Measurements from ENCODE around the gene SPC25. TPM values are rescaled to one million over a fixed set of nuclear protein-coding genes. Genes with fewer than 3 reads are reported as not detected.

The SPC25 gene
- total RNA-seq, 1 experiment from 2014 or later, result 64.3 TPM

GRCh38 chr2:168894101-168894500, 3.9 kb upstream of the SPC25 start:
- no TSS peak for BruUV-seq (replicated peaks)
- Histone ChIP-seq H3K4me1 (ENCODE audit: insufficient read depth, low read length, poor library complexity, severe bottlenecking) (peaks cover 4% of the 10 kb centered on the region), H3K27me3 (replicated peaks; ENCODE audit: insufficient read depth, low read depth, low read length, poor library complexity) (no peaks in the 10 kb centered on the region), H3K36me3 (ENCODE audit: insufficient read depth, low read length, poor library complexity, severe bottlenecking) (no peaks in the 10 kb centered on the region), H3K27ac (ENCODE audit: low read depth, low read length, poor library complexity, severe bottlenecking) (no peak overlapping the region), H3K4me3 (ENCODE audit: low read depth, low read length, poor library complexity, severe bottlenecking) (no peak overlapping the region), H3K9me3 (ENCODE audit: low read depth, low read length, poor library complexity, severe bottlenecking) (no peaks in the 10 kb centered on the region)
- TF ChIP-seq CTCF (conservative IDR thresholded peaks at IDR 0.05; ENCODE audit: low read depth, low read length), result no peak
- no peak for TF ChIP-seq EZH2 (IDR thresholded peaks at IDR 0.05; ENCODE audit: borderline replicate concordance, low read depth, low read length, poor library complexity, severe bottlenecking)
- DNase-seq (ENCODE audit: low spot score), result no peak
- CTCF ChIA-PET, result no interaction called here
- intact Hi-C loops (cut with micrococcal nuclease; ENCODE audit: unreplicated experiment), result no loop called here
- POLR2A ChIA-PET (ENCODE audit: low non-redundant PET), result no interaction called here

- Histone ChIP-seq H3K36me3 (ENCODE audit: insufficient read depth, low read length, poor library complexity, severe bottlenecking) (peaks cover 5% of the 10 kb centered on the region), H3K4me3 (ENCODE audit: low read depth, low read length, poor library complexity, severe bottlenecking) (no peak overlapping the region), H3K9me3 (ENCODE audit: low read depth, low read length, poor library complexity, severe bottlenecking) (no peaks in the 10 kb centered on the region), H3K27me3 (replicated peaks; ENCODE audit: insufficient read depth, low read depth, low read length, poor library complexity) (no peaks in the 10 kb centered on the region), H3K4me1 (ENCODE audit: insufficient read depth, low read length, poor library complexity, severe bottlenecking) (peaks cover 5% of the 10 kb centered on the region), H3K27ac (ENCODE audit: low read depth, low read length, poor library complexity, severe bottlenecking) (no peak overlapping the region)
- intact Hi-C loops (cut with micrococcal nuclease; ENCODE audit: unreplicated experiment), result no loop called here
- DNase-seq (ENCODE audit: low spot score), result no peak
- ChIA-PET POLR2A (ENCODE audit: low non-redundant PET) (no interaction called here), CTCF (no interaction called here)
- TF ChIP-seq CTCF (conservative IDR thresholded peaks at IDR 0.05; ENCODE audit: low read depth, low read length), result no peak
- no TSS peak for BruUV-seq (replicated peaks)
Measured at GRCh38 chr2:168892327-168892726, 2.1 kb upstream of the SPC25 start.

GRCh38 chr2:168889635-168890005, 610 bp downstream of the SPC25 start:
- ChIA-PET POLR2A (ENCODE audit: low non-redundant PET) (no interaction called here), CTCF (no interaction called here)
- TF ChIP-seq EZH2 (IDR thresholded peaks at IDR 0.05; ENCODE audit: borderline replicate concordance, low read depth, low read length, poor library complexity, severe bottlenecking) (no peak), CTCF (conservative IDR thresholded peaks at IDR 0.05; ENCODE audit: low read depth, low read length) (no peak)
- Histone ChIP-seq H3K4me3 (ENCODE audit: low read depth, low read length, poor library complexity, severe bottlenecking) (peak overlapping the region; percentile 76), H3K27ac (ENCODE audit: low read depth, low read length, poor library complexity, severe bottlenecking) (peak overlapping the region; percentile 76), H3K9me3 (ENCODE audit: low read depth, low read length, poor library complexity, severe bottlenecking) (no peaks in the 10 kb centered on the region), H3K4me1 (ENCODE audit: insufficient read depth, low read length, poor library complexity, severe bottlenecking) (peaks cover 5% of the 10 kb centered on the region), H3K27me3 (replicated peaks; ENCODE audit: insufficient read depth, low read depth, low read length, poor library complexity) (no peaks in the 10 kb centered on the region), H3K36me3 (ENCODE audit: insufficient read depth, low read length, poor library complexity, severe bottlenecking) (peaks cover 8% of the 10 kb centered on the region)
- intact Hi-C loops (cut with micrococcal nuclease; ENCODE audit: unreplicated experiment), result no loop called here
- BruUV-seq (replicated peaks), result TSS peak; percentile 47
- DNase-seq (ENCODE audit: low spot score), result no peak

Data from A673 (cell line).